SHP77 treated with DMSO at 0.1 percent for 48 hours (cell line): ENCODE measurements around the gene ZNF678.

Experiments
- DNase-seq: peaks from one replicate; lab custom pipeline; 2025; lab: John Stamatoyannopoulos, UW

The ZNF678 gene

DNA sequence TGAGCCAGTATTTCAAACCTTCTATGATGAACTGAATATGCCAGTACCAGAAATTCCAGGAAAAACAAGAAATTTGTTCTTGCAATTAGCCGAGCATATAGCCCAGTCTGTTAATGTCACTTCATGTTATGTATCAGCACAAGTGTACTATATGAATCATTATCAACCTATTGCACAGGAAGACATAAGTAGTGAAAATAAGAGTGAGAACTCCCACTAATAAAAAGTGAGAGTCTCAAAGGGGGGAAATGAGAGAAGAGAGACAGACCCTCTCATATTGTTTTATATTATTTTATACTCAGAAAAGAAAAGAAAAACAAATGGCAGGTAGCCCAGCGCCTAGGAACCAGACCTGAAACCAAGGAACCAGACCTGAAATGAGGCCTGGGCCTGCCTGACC, 155.6 kb downstream of the ZNF678 start:
- no peak for DNase-seq

DNA sequence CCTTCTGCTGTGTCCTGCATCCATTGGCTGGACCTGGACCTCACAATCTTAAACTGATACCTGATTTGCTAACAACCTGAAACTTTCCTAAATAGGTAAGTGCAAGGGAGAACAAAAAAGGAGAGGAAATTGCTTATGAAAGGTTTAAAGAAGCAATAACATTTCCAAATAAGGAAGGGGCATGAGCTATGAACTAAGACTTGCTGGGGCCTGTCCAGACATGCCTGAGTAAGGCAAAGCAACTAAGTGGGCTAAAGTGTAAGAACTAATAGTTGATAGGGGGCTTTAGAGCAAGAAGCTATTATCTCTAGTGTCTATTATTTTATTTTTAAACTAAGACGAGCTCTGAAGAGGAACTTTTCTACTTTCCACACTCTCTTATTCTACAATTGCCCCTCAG, 160.1 kb downstream of the ZNF678 start:
- no peak for DNase-seq

DNA sequence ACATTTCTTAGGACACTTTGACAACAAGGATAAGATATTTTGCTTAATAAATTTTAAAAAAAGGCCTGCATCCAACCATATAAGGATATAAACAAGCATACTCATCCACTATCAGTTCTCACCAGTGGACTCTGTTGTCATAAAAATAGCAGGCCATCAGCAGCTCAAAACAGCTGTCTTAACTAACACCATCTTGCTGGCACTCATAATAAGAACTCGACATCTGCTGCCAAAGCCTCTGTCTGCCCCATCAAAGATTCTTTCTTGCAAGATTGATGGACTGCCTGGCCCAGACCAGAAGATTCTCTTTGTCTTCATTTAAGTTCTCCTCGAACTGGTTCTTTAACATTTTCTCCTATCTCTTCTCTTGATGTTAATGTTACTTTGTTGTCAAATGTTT, 161.7 kb downstream of the ZNF678 start:
- DNase-seq: no peak

DNA sequence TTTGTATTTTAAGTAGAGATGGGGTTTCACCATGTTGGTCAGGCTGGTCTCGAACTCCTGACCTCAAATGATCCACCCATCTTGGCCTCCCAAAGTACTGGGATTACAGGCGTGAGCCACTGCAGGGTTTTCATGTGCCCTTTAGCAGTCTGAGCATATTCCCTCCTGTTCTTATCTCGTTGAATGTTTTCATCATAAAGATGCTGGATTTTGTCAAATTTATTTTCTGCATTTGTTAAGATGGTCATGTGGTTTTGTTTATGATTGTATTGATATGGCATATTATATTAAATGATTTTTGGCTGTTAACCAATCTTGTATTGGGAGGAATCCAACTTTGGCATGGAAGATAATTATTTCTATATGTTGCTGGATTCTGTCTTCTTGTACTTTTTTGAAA, 163.0 kb downstream of the ZNF678 start:
- DNase-seq: no peak
